ENCODE data around the gene PRR16.
A peak's percentile ranks its signal among the peaks of the same experiment; 100 is the strongest.

The PRR16 gene

GRCh38 chr5:120644516-120644915, 180.4 kb downstream of the PRR16 start:
- ATAC-seq: no peak
- no peak for TF ChIP-seq ZNF8 (CRISPR knock-in tag; IDR thresholded peaks at IDR 0.05)
- TF ChIP-seq ISL1 (CRISPR knock-in tag; IDR thresholded peaks at IDR 0.05): peak; percentile 56; the same call in 1 of the 2 replicates

- no peak for ATAC-seq
- TF ChIP-seq RARB (CRISPR knock-in tag; IDR thresholded peaks at IDR 0.05): no peak
- TF ChIP-seq GLIS3 (CRISPR knock-in tag; IDR thresholded peaks at IDR 0.05): no peak
- TF ChIP-seq ESRRG (CRISPR knock-in tag; IDR thresholded peaks at IDR 0.05): no peak
- TF ChIP-seq ZNF70 (CRISPR knock-in tag; IDR thresholded peaks at IDR 0.05): no peak
- no peak for TF ChIP-seq PPARA (CRISPR knock-in tag; IDR thresholded peaks at IDR 0.05; ENCODE audit: borderline replicate concordance)
- TF ChIP-seq POU6F1 (CRISPR knock-in tag; IDR thresholded peaks at IDR 0.05; ENCODE audit: borderline replicate concordance, low read depth): no peak
- no peak for TF ChIP-seq ZNF8 (CRISPR knock-in tag; IDR thresholded peaks at IDR 0.05)
- no peak for TF ChIP-seq ARNTL (CRISPR knock-in tag; IDR thresholded peaks at IDR 0.05; ENCODE audit: borderline replicate concordance, low read depth)
- TF ChIP-seq TCF4 (CRISPR knock-in tag; IDR thresholded peaks at IDR 0.05; ENCODE audit: borderline replicate concordance): no peak
Measured at GRCh38 chr5:120655828-120656435, 191.8 kb downstream of the PRR16 start.

GRCh38 chr5:120657104-120657503, 193.0 kb downstream of the PRR16 start:
- TF ChIP-seq OSR1 (CRISPR knock-in tag; IDR thresholded peaks at IDR 0.05) (no peak), GLIS3 (CRISPR knock-in tag; IDR thresholded peaks at IDR 0.05) (no peak), BACH2 (CRISPR knock-in tag; IDR thresholded peaks at IDR 0.05; ENCODE audit: borderline replicate concordance) (no peak), CSRNP3 (CRISPR knock-in tag; IDR thresholded peaks at IDR 0.05) (no peak), CSDC2 (CRISPR knock-in tag; IDR thresholded peaks at IDR 0.05) (no peak), POU6F1 (CRISPR knock-in tag; IDR thresholded peaks at IDR 0.05; ENCODE audit: borderline replicate concordance, low read depth) (no peak), PATZ1 (CRISPR knock-in tag; IDR thresholded peaks at IDR 0.05; ENCODE audit: borderline replicate concordance) (no peak), TOX (CRISPR knock-in tag; IDR thresholded peaks at IDR 0.05; ENCODE audit: borderline replicate concordance) (no peak), ZFP30 (CRISPR knock-in tag; IDR thresholded peaks at IDR 0.05) (no peak), TCF4 (CRISPR knock-in tag; IDR thresholded peaks at IDR 0.05; ENCODE audit: borderline replicate concordance) (no peak), TSHZ2 (CRISPR knock-in tag; IDR thresholded peaks at IDR 0.05) (no peak), ESRRG (CRISPR knock-in tag; IDR thresholded peaks at IDR 0.05) (no peak), ZC3H10 (CRISPR knock-in tag; IDR thresholded peaks at IDR 0.05) (no peak), ARNTL (CRISPR knock-in tag; IDR thresholded peaks at IDR 0.05; ENCODE audit: borderline replicate concordance, low read depth) (no peak), PPARA (CRISPR knock-in tag; IDR thresholded peaks at IDR 0.05; ENCODE audit: borderline replicate concordance) (no peak), ZNF8 (CRISPR knock-in tag; IDR thresholded peaks at IDR 0.05) (no peak), ISL1 (CRISPR knock-in tag; IDR thresholded peaks at IDR 0.05) (no peak)
- no peak for ATAC-seq
